IMR-90 (cell line): ENCODE data around the gene SAMD4B. TPM values are rescaled to one million over a fixed set of nuclear protein-coding genes. Genes with fewer than 3 reads are reported as not detected.

ENCODE experiments used
- ATAC-seq: fragments of 200-7000 bp; cut with Tn5 transposase; 2 replicates; pipeline ENCODE4 v1.9.1; 2020; ENCODE audit warnings: low read depth, mild to moderate bottlenecking, moderate library complexity
- BruUV-seq: library from RNA; stranded (reverse); fragments of 400-500 nt; replicated peaks from 2 replicates; lab custom pipeline; 2021; lab: Mats Ljungman, UMichigan
- CTCF ChIA-PET: fragments of 300-600 bp; formaldehyde crosslinking; extraction: SDS; loops from one replicate; lab custom pipeline; 2021; ENCODE audit warnings: antibody characterized with exemption; lab: Yijun Ruan, JAX
- POLR2A ChIA-PET: fragments of 300-600 bp; sonication (Branson Sonifier 250); formaldehyde crosslinking; loops from one replicate; lab custom pipeline; 2022; ENCODE audit warnings: antibody characterized with exemption; ENCODE audit not compliant: unreplicated experiment; lab: Charles Lee
- DNase-seq: peaks from one replicate; pipeline ENCODE4 v3.0.0; 2013
- H2AFZ ChIP-seq: replicated peaks from 2 replicates; pipeline ENCODE3; 2013; ENCODE audit warnings: low read length, mild to moderate bottlenecking; ENCODE audit not compliant: poor library complexity
- H2AK5ac ChIP-seq: 2 replicates; pipeline ENCODE4 v1.6.1; 2013; ENCODE audit warnings: low read depth, low read length, inconsistent platforms
- H2AK9ac ChIP-seq: replicated peaks from 2 replicates; pipeline ENCODE3; 2013; ENCODE audit warnings: mild to moderate bottlenecking, low read depth, low read length, moderate library complexity; ENCODE audit not compliant: poor library complexity
- H2BK120ac ChIP-seq: 2 replicates; pipeline ENCODE4 v1.6.1; 2013; ENCODE audit warnings: low read depth, low read length, inconsistent platforms
- H2BK15ac ChIP-seq: 3 replicates; pipeline ENCODE4 v1.6.1; 2013; ENCODE audit warnings: low read depth, low read length, inconsistent platforms
- H2BK20ac ChIP-seq: 2 replicates; pipeline ENCODE4 v1.6.1; 2013; ENCODE audit warnings: low read depth, mild to moderate bottlenecking, inconsistent platforms, low read length, moderate library complexity
- H2BK5ac ChIP-seq: 2 replicates; pipeline ENCODE4 v1.6.1; 2013; ENCODE audit warnings: mild to moderate bottlenecking, low read depth, low read length, inconsistent platforms; ENCODE audit not compliant: poor library complexity, severe bottlenecking
- H3K14ac ChIP-seq: replicated peaks from 2 replicates; pipeline ENCODE4 v1.6.1; 2013; ENCODE audit warnings: low read depth, low read length, inconsistent platforms
- H3K18ac ChIP-seq: 2 replicates; pipeline ENCODE4 v1.6.1; 2013; ENCODE audit warnings: low read depth, low read length, control low read depth
- H3K23ac ChIP-seq: 2 replicates; pipeline ENCODE4 v1.6.1; 2013; ENCODE audit warnings: low read depth, low read length, inconsistent platforms
- H3K27ac ChIP-seq: 2 replicates; pipeline ENCODE4 v1.5.1; 2013; ENCODE audit warnings: mild to moderate bottlenecking, control low read depth, low read length; ENCODE audit not compliant: insufficient read depth
- H3K27me3 ChIP-seq: 2 replicates; pipeline ENCODE4 v1.6.1; 2013; ENCODE audit warnings: low read length; ENCODE audit not compliant: control insufficient read depth, insufficient read depth
- H3K36me3 ChIP-seq: 2 replicates; pipeline ENCODE4 v1.6.1; 2013; ENCODE audit warnings: low read length, mixed read lengths; ENCODE audit not compliant: control insufficient read depth, insufficient read depth
- H3K4ac ChIP-seq: 2 replicates; pipeline ENCODE4 v1.6.1; 2013; ENCODE audit warnings: low read depth, low read length, inconsistent platforms
- H3K4me1 ChIP-seq: 2 replicates; pipeline ENCODE4 v1.6.1; 2013; ENCODE audit warnings: low read length, mixed read lengths; ENCODE audit not compliant: control insufficient read depth, insufficient read depth
- H3K4me2 ChIP-seq: 2 replicates; pipeline ENCODE4 v1.6.1; 2013; ENCODE audit warnings: low read depth, mild to moderate bottlenecking, control low read depth, low read length, moderate library complexity
- H3K4me3 ChIP-seq: 2 replicates; pipeline ENCODE4 v1.5.1; 2013; ENCODE audit warnings: low read depth, mild to moderate bottlenecking, control low read depth, low read length, moderate library complexity; ENCODE audit not compliant: insufficient read depth
- H3K56ac ChIP-seq: 2 replicates; pipeline ENCODE4 v1.6.1; 2013; ENCODE audit warnings: low read length, inconsistent platforms; ENCODE audit not compliant: insufficient read depth; ENCODE audit errors: extremely low read depth
- H3K79me1 ChIP-seq, 2 experiments: 2 replicates each; pipeline ENCODE4 v1.6.1; 2013; ENCODE audit warnings: low read length in 2 of 2, inconsistent platforms in 1 of 2, low read depth in 1 of 2
- H3K9ac ChIP-seq: 2 replicates; pipeline ENCODE4 v1.6.1; 2013; ENCODE audit warnings: low read depth, low read length, control low read depth
- H3K9me1 ChIP-seq: 2 replicates; pipeline ENCODE4 v1.6.1; 2013; ENCODE audit warnings: low read length, inconsistent platforms; ENCODE audit not compliant: insufficient read depth
- H3K9me3 ChIP-seq: 2 replicates; pipeline ENCODE4 v1.6.1; 2013; ENCODE audit warnings: low read length; ENCODE audit not compliant: control insufficient read depth, insufficient read depth
- H4K20me1 ChIP-seq: 2 replicates; pipeline ENCODE4 v1.6.1; 2013; ENCODE audit warnings: low read length, inconsistent platforms; ENCODE audit not compliant: insufficient read depth
- H4K5ac ChIP-seq: 2 replicates; pipeline ENCODE4 v1.6.1; 2013; ENCODE audit warnings: mild to moderate bottlenecking, low read depth, low read length, control low read depth
- H4K8ac ChIP-seq, 2 experiments: 2 replicates each; pipeline ENCODE4 v1.6.1; 2013; ENCODE audit warnings: low read depth in 2 of 2, low read length in 2 of 2, control low read depth in 1 of 2, inconsistent platforms in 1 of 2
- H4K91ac ChIP-seq: 2 replicates; pipeline ENCODE4 v1.6.1; 2013; ENCODE audit warnings: low read depth, low read length, inconsistent platforms; ENCODE audit not compliant: insufficient read depth
- BHLHE40 ChIP-seq: fragments of 150-350 bp; IDR thresholded peaks from 2 replicates; pipeline ENCODE4 v1.6.1; 2016; ENCODE audit warnings: mild to moderate bottlenecking, low read depth, low read length
- CEBPB ChIP-seq: IDR thresholded peaks from 2 replicates; pipeline ENCODE4 v1.6.1; 2012; ENCODE audit warnings: low read depth, low read length, improper control_type of control experiment
- CHD1 ChIP-seq: IDR thresholded peaks from 2 replicates; pipeline ENCODE4 v1.6.1; 2012; ENCODE audit warnings: low read depth, low read length, improper control_type of control experiment
- FOS ChIP-seq: fragments of 150-350 bp; IDR thresholded peaks from 2 replicates; pipeline ENCODE4 v1.6.1; 2016; ENCODE audit warnings: low read depth, low read length
- MAFK ChIP-seq: IDR thresholded peaks from 2 replicates; pipeline ENCODE4 v1.6.1; 2012; ENCODE audit warnings: low read depth, low read length, improper control_type of control experiment
- MAZ ChIP-seq: IDR thresholded peaks from 2 replicates; pipeline ENCODE4 v1.6.1; 2012; ENCODE audit warnings: low read depth, mild to moderate bottlenecking, low read length, improper control_type of control experiment, moderate library complexity, borderline replicate concordance
- MXI1 ChIP-seq: IDR thresholded peaks from 2 replicates; pipeline ENCODE4 v1.6.1; 2012; ENCODE audit warnings: low read depth, mild to moderate bottlenecking, low read length, moderate library complexity, borderline replicate concordance
- POLR2A ChIP-seq: IDR thresholded peaks from 2 replicates; pipeline ENCODE4 v1.6.1; 2012; ENCODE audit warnings: mild to moderate bottlenecking, low read depth, low read length
- RAD21 ChIP-seq: IDR thresholded peaks from 2 replicates; pipeline ENCODE4 v1.6.1; 2012; ENCODE audit warnings: low read length, improper control_type of control experiment
- RFX5 ChIP-seq: IDR thresholded peaks from 2 replicates; pipeline ENCODE4 v1.8.0; 2012; ENCODE audit warnings: low read depth, mild to moderate bottlenecking, low read length, moderate library complexity
- SMC3 ChIP-seq: fragments of 150-350 bp; IDR thresholded peaks from 2 replicates; pipeline ENCODE4 v1.6.1; 2016; ENCODE audit warnings: low read depth, mild to moderate bottlenecking, antibody characterized with exemption, low read length, moderate library complexity
- WGBS, 2 experiments: methylation state at CpG; one replicate each; pipeline versions ENCODE4 v1.1.5 to v1.1.7; 2013; ENCODE audit warnings: missing lambda C conversion rate in 2 of 2; ENCODE audit not compliant: insufficient read length in 1 of 2; ENCODE audit errors: extremely low coverage in 2 of 2; 5-methylcytosine and 5-hydroxymethylcytosine counted together
- dilution Hi-C: fragments of 300-500 bp; cut with HindIII; formaldehyde crosslinking; loops from one replicate; pipeline ENCODE4 v1.14.3; 2018; ENCODE audit warnings: low sequenced_read_pairs; ENCODE audit not compliant: unreplicated experiment
- in situ Hi-C: fragments of 300-500 bp; cut with MboI; formaldehyde crosslinking; loops from 3 replicates; pipeline ENCODE4 v1.14.3; 2019; ENCODE audit warnings: low sequenced_read_pairs, inconsistent platforms, mixed read lengths
- intact Hi-C: fragments of 100-400 bp; cut with micrococcal nuclease; formaldehyde crosslinking; loops from 2 replicates; pipeline ENCODE4 v1.10.0; 2022
- polyA plus RNA-seq, 3 experiments: library from polyadenylated mRNA; depleted of rRNA; stranded (reverse); fragments of >200 nt; gene quantifications; 2 replicates each; pipeline ENCODE4 v1.2.3, GENCODE V29; 2012; ENCODE audit warnings: low replicate concordance in 1 of 3
- total RNA-seq: library from RNA; depleted of rRNA; stranded (reverse); fragments of >200 nt; gene quantifications from 2 replicates; pipeline ENCODE4 v1.2.3, GENCODE V29; 2012
- TF ChIP-seq, protein P1 (sequence below): fragments of 150-350 bp; IDR thresholded peaks from 2 replicates; pipeline ENCODE4 v1.6.1; 2017; ENCODE audit warnings: mild to moderate bottlenecking, antibody characterized with exemption, low read length, low read depth
- TF ChIP-seq, protein P2 (sequence below): fragments of 150-350 bp; IDR thresholded peaks from 2 replicates; pipeline ENCODE4 v1.6.1; 2016; ENCODE audit warnings: low read depth, mild to moderate bottlenecking, low read length, moderate library complexity, borderline replicate concordance

Gene SAMD4B
- total and polyA plus RNA-seq, 2 of the 4 experiments (the other 2 are of a cell fraction), result 18.3 to 97.2 TPM

DNA sequence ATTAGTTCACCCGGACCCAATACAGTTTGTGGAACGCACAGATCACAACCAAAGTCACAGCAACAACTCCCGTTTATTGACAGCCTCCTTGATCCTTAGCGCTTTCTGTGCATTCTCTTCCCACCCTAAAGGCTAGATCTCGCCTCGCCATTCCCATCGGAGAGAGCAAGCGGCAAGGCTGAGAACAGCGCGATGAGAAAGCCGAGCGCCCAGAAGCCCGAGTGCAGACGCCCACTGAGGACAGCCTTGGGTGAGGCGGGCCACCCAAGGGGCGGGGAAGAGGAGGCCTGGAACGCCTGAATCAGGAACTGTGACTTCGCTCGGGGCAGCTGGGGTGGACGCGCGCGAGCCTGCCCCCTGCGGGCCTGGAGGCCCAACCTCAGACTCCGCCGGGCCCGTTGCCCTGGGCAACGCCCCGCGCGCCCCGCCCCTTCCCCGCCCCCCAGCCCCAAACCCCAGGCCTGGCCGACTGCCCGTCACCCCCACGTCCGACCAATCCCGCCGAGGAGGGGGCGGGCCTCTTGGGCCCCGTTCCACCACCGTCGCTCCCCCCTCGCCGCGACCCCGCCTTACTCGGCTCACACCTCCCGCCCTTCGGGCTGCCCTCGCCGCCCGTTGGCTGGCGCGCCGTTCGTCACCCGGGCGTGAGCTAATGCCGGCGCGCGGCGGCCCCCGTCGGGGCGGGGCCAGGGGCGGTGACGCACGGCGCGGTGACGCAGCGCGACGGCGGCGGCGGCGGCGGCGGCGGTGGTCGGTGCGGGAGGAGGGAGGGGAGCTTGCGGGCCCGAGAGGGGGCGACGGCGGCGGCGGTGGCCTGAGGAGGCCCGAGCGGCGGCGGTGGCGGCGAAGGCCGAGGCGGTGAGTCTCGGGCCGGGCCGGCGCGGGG is at the start of gene SAMD4B (continued):
- TF ChIP-seq, protein P1, sequence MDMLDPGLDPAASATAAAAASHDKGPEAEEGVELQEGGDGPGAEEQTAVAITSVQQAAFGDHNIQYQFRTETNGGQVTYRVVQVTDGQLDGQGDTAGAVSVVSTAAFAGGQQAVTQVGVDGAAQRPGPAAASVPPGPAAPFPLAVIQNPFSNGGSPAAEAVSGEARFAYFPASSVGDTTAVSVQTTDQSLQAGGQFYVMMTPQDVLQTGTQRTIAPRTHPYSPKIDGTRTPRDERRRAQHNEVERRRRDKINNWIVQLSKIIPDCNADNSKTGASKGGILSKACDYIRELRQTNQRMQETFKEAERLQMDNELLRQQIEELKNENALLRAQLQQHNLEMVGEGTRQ, result peak; percentile 49; the same call in 1 of the 2 replicates
- TF ChIP-seq MAFK (no peak), RAD21 (peak; percentile 25; the same call in 1 of the 2 replicates), SMC3 (peak; percentile 64)

DNA sequence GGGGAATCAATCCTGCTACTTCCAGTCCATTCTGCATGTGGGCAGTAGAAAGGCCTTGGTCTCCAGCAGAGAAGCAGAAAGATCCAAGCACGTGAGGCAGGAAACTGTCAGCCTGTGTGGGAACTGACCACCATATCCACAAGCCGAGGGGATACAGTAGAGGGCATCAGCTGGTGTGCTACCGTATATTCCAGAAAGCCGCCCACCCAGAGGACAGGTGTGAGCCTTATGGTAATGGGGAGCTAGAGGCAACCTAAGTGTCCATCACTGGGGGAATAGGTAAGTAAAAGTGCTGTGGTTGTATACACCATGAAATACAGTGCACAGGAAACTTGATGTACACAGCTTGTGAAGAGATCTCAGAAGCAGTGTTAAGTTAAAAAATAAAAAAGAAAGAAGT is 48.8 kb upstream of the SAMD4B start:
- peaks cover 21% of the 10 kb centered on the region for H3K27me3 ChIP-seq
- H3K4ac ChIP-seq, result no peak overlapping the region
- no peak overlapping the region for H2AK9ac ChIP-seq
- no peak overlapping the region for H2AFZ ChIP-seq
- no peak overlapping the region for H4K5ac ChIP-seq
- no peak overlapping the region for H2AK5ac ChIP-seq
- no peak overlapping the region for H3K18ac ChIP-seq
- no peak overlapping the region for H3K4me2 ChIP-seq
- intact Hi-C loops (no loop called here), dilution Hi-C loops (no loop called here), in situ Hi-C loops (no loop called here)
- H3K9me3 ChIP-seq, result no peaks in the 10 kb centered on the region
- H3K56ac ChIP-seq, result no peak overlapping the region
- H4K91ac ChIP-seq, result no peak overlapping the region
- H2BK5ac ChIP-seq, result no peak overlapping the region
- 27% methylated on average over 3 of the region's 4 CpGs; no CpG with 5 or more reads in 1 of the 2 experiments for WGBS, 2 experiments
- no TSS peak for BruUV-seq
- no peak overlapping the region for H2BK20ac ChIP-seq
- no peaks in the 10 kb centered on the region for H3K36me3 ChIP-seq
- no peaks in the 10 kb centered on the region for H3K9me1 ChIP-seq
- H3K4me3 ChIP-seq, result no peak overlapping the region
- H3K23ac ChIP-seq, result no peak overlapping the region
- H2BK120ac ChIP-seq, result no peak overlapping the region
- POLR2A ChIA-PET, result no interaction called here
- CTCF ChIA-PET, result no interaction called here
- no peak overlapping the region for H2BK15ac ChIP-seq
- ATAC-seq (no peak), DNase-seq (no peak)
- H4K8ac ChIP-seq, result no peak overlapping the region
- H3K79me1 ChIP-seq, result no peaks in the 10 kb centered on the region
- no peak overlapping the region for H3K27ac ChIP-seq
- no peaks in the 10 kb centered on the region for H4K20me1 ChIP-seq
- H3K14ac ChIP-seq, result no peak overlapping the region
- H3K4me1 ChIP-seq, result no peaks in the 10 kb centered on the region
- H3K9ac ChIP-seq, result no peak overlapping the region
- TF ChIP-seq MAFK, result no peak
- no peak for TF ChIP-seq CEBPB
- TF ChIP-seq RAD21, result no peak
- TF ChIP-seq MXI1, result no peak
- TF ChIP-seq RFX5, result no peak
- TF ChIP-seq, protein P1, result no peak
- TF ChIP-seq POLR2A, result no peak
- no peak for TF ChIP-seq FOS
- TF ChIP-seq MAZ, result no peak
- TF ChIP-seq SMC3, result no peak
- TF ChIP-seq CHD1, result no peak
- no peak for TF ChIP-seq BHLHE40
- TF ChIP-seq, protein P2, sequence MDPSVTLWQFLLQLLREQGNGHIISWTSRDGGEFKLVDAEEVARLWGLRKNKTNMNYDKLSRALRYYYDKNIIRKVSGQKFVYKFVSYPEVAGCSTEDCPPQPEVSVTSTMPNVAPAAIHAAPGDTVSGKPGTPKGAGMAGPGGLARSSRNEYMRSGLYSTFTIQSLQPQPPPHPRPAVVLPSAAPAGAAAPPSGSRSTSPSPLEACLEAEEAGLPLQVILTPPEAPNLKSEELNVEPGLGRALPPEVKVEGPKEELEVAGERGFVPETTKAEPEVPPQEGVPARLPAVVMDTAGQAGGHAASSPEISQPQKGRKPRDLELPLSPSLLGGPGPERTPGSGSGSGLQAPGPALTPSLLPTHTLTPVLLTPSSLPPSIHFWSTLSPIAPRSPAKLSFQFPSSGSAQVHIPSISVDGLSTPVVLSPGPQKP, result no peak
